Lower leg skin (tissue), 4 donors: Measurements from ENCODE around the gene PTPRN2. TPM values are rescaled to one million over a fixed set of nuclear protein-coding genes. Genes with fewer than 3 reads are reported as not detected.
"Not testable (repeated sequence)": the region's sequence is repeated elsewhere in the genome, so short reads cannot be mapped to it uniquely, and the experiment has no call there.

Experiments used
- DNase-seq, 2 donors: peaks; one replicate each; pipeline ENCODE4 v3.0.0-alpha.2; 2019; ENCODE audit warnings: low spot score in 2 of 2
- H3K4me3 ChIP-seq: fragments of 200-600 bp; sonication (generic); 2 replicates; pipeline ENCODE4 v1.5.1; 2017; ENCODE audit warnings: mild to moderate bottlenecking, low read depth; ENCODE audit not compliant: poor library complexity, severe bottlenecking
- CTCF ChIP-seq, 3 donors: fragments of 450-650 bp; IDR thresholded peaks; one replicate each; pipeline ENCODE4 v1.5.1; 2016; ENCODE audit warnings: antibody characterized with exemption in 3 of 3, mild to moderate bottlenecking in 3 of 3, moderate library complexity in 2 of 3
- POLR2A ChIP-seq, 2 donors: fragments of 450-650 bp; IDR thresholded peaks; one replicate each; pipeline ENCODE4 v1.6.1; 2016 to 2017; ENCODE audit warnings: antibody characterized with exemption in 2 of 2, mild to moderate bottlenecking in 1 of 2, moderate library complexity in 1 of 2
- WGBS, 2 donors: methylation state at CpG; one replicate each; pipeline ENCODE4 v1.1.5; 2018; 5-methylcytosine and 5-hydroxymethylcytosine counted together
- intact Hi-C: fragments of 100-400 bp; cut with DNase I; formaldehyde crosslinking; loops from one replicate; pipeline ENCODE4 v1.15.0; 2023; ENCODE audit warnings: low total_unique reads
- total RNA-seq, 4 donors: library from RNA; depleted of rRNA; stranded (reverse); fragments of >200 nt; gene quantifications; one replicate each; pipeline ENCODE4 v1.1.0, GENCODE V29; 2016

PTPRN2 gene
- total RNA-seq, 4 donors from 2014 or later: 0.11 to 1.6 (median 0.92) TPM

GRCh38 chr7:158458716-158459282 lies 128.8 kb downstream of the PTPRN2 start:
- DNase-seq: peak in 1 of 2 donors; percentile 75
- TF ChIP-seq CTCF (IDR thresholded peaks at IDR 0.05) (no peak), POLR2A (IDR thresholded peaks at IDR 0.05) (no peak)
- intact Hi-C loops: no loop called here
- H3K4me3 ChIP-seq: no peak overlapping the region
- WGBS, 2 donors: 81 to 87% methylated on average over 11 to 13 of the region's 13 CpGs

- TF ChIP-seq POLR2A (IDR thresholded peaks at IDR 0.05): no peak
- TF ChIP-seq CTCF (IDR thresholded peaks at IDR 0.05): no peak
- peak in 1 of 2 donors; percentile 70 for DNase-seq
- H3K4me3 ChIP-seq: no peak overlapping the region
- WGBS, 2 donors: 68 to 72% methylated on average over 13 of the region's 13 CpGs
- intact Hi-C loops: no loop called here
Measured at GRCh38 chr7:158458096-158458495, 129.5 kb downstream of the PTPRN2 start.

- intact Hi-C loops, H3K4me3 ChIP-seq: not testable (repeated sequence)
- 91 to 93% methylated on average over 12 to 15 of the region's 22 CpGs for WGBS, 2 donors
- peak in 1 of 2 donors; percentile 60 for DNase-seq
Measured at GRCh38 chr7:158457586-158457985, 130.0 kb downstream of the PTPRN2 start.

GRCh38 chr7:158454631-158455030 lies 133.0 kb downstream of the PTPRN2 start:
- intact Hi-C loops: no loop called here
- peak in 1 of 2 donors; percentile 62 for DNase-seq
- H3K4me3 ChIP-seq: no peak overlapping the region
- no peak for TF ChIP-seq CTCF (IDR thresholded peaks at IDR 0.05)
- no peak for TF ChIP-seq POLR2A (IDR thresholded peaks at IDR 0.05)
- WGBS, 2 donors: 82 to 83% methylated on average over 6 to 8 of the region's 8 CpGs

- H3K4me3 ChIP-seq: no peak overlapping the region
- intact Hi-C loops: no loop called here
- WGBS, 2 donors: 82 to 85% methylated on average over 9 of the region's 9 CpGs
- TF ChIP-seq POLR2A (IDR thresholded peaks at IDR 0.05): no peak
- TF ChIP-seq CTCF (IDR thresholded peaks at IDR 0.05): no peak
- no peak for DNase-seq
Measured at GRCh38 chr7:158453663-158454062, 134.0 kb downstream of the PTPRN2 start.

- H3K4me3 ChIP-seq: no peak overlapping the region
- TF ChIP-seq CTCF (IDR thresholded peaks at IDR 0.05): no peak
- TF ChIP-seq POLR2A (IDR thresholded peaks at IDR 0.05): no peak
- intact Hi-C loops: no loop called here
- 90 to 93% methylated on average over 11 of the region's 11 CpGs for WGBS, 2 donors
- peak in 1 of 2 donors; percentile 70 for DNase-seq
Measured at GRCh38 chr7:158452331-158452730, 135.3 kb downstream of the PTPRN2 start.
